Bronchus fibroblast of lung (primary cell): Measurements from ENCODE around the gene LRIT1. TPM values are rescaled to one million over a fixed set of nuclear protein-coding genes. Genes with fewer than 3 reads are reported as not detected.

Source experiments
- total RNA-seq: library from RNA; depleted of rRNA; stranded (reverse); fragments of >200 nt; gene quantifications from 2 replicates; pipeline ENCODE4 v1.2.3, GENCODE V29; 2015

The LRIT1 gene
- not detected in 2 replicates for total RNA-seq

DNA sequence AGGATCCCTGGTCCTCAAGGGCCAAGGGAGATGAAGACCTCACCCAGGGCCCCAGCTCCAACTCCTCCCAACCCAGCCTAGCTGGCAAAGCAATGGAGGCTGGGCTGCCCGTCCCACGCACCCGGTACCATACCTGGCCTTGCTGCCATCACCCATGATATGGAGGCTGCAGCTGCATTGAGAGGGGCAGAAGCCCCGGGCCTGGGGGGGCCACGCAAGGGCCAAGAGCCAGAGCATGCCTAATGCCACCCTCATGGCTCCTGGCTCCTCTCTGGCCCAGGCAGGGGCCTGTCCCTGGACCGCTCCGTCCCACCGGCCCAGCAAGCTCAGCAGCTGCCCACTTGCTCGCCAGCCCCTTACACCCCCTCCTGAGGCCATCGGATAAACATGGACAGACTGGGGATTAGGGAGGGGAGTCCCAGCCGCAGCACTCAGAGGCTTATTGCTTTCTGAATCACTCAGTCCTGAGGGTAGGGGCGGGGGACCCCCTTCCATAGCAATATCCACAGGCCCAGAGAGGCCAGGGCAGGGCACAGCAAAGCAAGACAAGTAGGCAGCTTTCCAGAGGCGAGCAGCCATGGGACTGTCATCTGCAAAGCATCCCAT lies at the start of gene LRIT1:
LRIT1 (minus strand) TSS at position 362 of the 606 bp plus-strand sequence; CDS start at position 255, 107 bp downstream.

GRCh38 chr10:84244651-84245270 lies 3.4 kb upstream of the LRIT1 start, which contains the start of gene RGR:
Gene RGR, plus strand, starts transcription at chr10:84245053. Its CDS starts 38 bp downstream, at chr10:84245091.

GRCh38 chr10:84225427-84226173 lies 15.7 kb downstream of the LRIT1 start, which contains the start of gene LRIT2:
Gene LRIT2, minus strand, starts transcription at chr10:84225544. Its CDS starts 24 bp downstream, at chr10:84225520.

DNA sequence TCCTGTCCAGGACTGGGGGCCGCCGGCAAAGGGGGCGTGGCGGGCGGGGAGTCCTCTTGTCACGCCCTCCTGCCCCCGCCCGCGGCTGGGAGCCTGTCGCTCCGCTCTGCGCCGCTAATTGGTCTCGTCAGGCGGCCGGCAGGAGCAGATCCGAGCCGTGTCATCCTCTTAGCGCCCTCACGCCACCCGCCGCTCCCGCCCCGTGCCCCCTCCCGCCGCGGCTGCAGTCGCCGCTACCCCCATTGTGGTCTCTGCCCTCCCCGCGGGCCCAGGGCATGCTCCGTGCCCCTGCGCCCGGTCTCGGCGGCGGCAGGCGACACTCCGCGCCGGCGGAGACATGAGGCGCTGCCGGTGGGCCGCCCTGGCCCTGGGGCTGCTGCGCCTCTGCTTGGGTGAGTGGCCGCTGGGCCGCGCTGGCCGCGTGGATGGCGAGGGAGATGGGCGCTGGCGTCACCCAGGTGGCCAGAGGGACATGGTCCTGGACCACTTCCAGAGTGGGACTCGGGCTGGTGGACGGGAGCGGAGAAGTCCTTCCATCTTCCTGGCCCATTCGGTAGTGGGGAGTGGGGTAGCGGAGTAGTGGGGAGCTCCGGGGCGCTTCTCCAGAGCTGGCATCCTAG lies 46.8 kb downstream of the LRIT1 start, which contains the start of gene CDHR1:
CDHR1 (plus strand) TSS at position 114 of the 620 bp plus-strand sequence; CDS start at position 338, 224 bp downstream.

Other genes with a start within 250 kb of the LRIT1 start
- gene GHITM, start 102.0 kb downstream of the LRIT1 start, total RNA-seq: 165 and 175 TPM in 2 replicates
- not detected in 2 replicates for gene GPR15LG, start 67.7 kb downstream of the LRIT1 start, total RNA-seq
- gene CDHR1, start 47.0 kb downstream of the LRIT1 start, total RNA-seq: under 0.01 TPM in 2 replicates
- not detected in 2 replicates for gene LRIT2, start 16.0 kb downstream of the LRIT1 start, total RNA-seq
- gene RGR, start 3.5 kb upstream of the LRIT1 start, total RNA-seq: not detected in 2 replicates
- 8.8 and 14.1 TPM in 2 replicates for gene CCSER2, start 87.0 kb upstream of the LRIT1 start, total RNA-seq